Ramos (cell line): ENCODE results near the gene CCDC24.

ENCODE experiments used
- in situ Hi-C: fragments of 300-500 bp; cut with MboI; formaldehyde crosslinking; loops from one replicate; pipeline ENCODE4 v1.14.3; 2022; ENCODE audit warnings: low sequenced_read_pairs; ENCODE audit not compliant: unreplicated experiment

The CCDC24 gene

DNA sequence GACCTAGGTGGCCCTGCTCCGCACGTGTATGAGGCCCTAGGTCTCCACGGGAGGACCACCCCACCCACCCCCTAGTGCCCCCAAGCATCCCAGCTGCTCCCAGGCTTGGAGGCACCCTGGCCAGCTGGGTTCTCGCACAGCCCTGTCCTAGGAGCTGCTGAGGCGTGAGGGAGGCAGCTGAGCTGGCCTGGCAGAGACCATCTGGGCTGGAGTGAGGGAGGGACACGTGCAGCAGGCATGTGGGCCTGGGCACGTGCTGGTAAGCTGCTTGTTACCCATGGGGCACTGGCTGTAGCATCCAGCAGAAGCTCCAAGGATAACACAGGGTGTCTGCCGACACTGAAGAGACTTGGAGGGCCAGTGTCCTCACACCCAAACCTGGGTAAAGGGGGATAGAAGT, 29.8 kb downstream of the CCDC24 start:
- in situ Hi-C loops: no loop called here

DNA sequence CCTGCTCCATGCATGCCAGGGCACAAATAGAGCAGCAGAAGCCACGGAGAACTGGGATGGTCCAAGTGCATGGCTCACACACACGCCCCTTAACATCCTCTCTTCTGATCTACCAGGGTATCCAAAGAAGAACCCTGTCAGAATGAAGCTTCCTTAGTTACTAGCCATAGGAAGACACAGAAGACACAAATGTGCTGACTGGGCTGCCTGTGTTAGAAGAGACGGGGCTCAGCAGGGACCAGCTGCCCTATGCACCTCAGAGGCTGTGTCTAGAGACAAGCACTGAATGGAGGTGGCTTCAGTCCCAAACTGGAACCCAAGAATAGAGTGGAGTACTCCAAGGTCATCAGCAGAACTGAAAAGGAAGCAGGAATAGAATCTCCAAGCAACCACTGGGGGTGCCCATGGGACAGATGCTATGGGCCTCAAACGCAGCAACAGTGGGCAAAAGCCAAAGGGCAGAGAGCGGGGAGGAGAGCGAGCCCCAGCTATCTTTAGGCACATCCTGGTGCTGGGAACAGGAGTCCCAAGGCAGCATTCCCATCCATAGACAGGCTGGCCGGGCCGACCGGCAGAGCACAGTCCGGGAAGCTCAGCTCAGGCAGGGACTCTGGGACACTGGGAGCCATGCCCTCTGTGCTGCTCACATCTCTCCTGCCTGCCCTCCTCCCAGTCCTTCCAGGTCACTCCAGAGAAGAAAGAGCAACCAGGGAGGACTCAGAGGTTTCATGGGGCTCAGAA, 30.4 kb downstream of the CCDC24 start:
- in situ Hi-C loops: no loop called here

DNA sequence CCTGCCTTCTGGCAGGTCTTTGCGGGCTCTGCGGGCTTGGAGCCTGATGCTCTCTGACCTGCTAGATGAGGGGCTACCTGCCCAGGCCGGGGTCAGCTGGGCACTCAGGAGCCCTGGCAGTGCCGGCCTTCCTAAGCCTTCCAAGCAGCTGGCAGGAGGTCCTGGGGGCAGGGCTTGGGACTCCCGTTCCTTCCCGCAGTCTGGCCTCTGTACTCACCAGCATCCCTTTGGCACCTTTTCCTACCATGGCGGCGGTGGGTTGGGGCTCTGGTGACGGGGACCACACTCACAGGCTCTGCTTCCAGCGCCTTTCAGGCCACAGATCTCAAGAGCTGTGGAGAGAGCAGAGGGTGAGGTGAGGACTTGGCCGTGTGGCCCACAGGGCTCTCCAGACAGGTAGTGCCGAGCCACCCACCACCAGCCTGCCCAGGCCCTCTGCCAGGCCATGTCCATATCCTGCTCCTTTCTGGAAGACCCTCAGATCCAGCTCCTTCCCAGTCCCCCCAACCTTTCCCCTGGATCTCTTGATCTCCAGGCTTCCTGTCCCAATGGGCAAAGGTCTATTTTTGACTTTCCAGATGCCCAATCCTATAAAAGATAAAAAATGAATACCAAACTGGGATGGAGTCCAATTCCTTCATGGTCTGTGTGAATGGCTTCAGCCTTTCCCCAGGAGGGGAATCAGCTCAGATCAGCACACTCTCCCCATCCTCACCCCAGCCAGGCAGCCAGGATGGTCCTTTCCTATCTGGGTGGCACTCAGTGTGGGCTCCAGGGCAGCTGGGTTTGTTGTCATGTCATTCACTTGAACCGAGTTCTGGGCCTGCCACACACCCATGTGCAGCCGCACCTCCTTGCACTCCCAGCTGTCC, 32.9 kb downstream of the CCDC24 start:
- in situ Hi-C loops: no loop called here

DNA sequence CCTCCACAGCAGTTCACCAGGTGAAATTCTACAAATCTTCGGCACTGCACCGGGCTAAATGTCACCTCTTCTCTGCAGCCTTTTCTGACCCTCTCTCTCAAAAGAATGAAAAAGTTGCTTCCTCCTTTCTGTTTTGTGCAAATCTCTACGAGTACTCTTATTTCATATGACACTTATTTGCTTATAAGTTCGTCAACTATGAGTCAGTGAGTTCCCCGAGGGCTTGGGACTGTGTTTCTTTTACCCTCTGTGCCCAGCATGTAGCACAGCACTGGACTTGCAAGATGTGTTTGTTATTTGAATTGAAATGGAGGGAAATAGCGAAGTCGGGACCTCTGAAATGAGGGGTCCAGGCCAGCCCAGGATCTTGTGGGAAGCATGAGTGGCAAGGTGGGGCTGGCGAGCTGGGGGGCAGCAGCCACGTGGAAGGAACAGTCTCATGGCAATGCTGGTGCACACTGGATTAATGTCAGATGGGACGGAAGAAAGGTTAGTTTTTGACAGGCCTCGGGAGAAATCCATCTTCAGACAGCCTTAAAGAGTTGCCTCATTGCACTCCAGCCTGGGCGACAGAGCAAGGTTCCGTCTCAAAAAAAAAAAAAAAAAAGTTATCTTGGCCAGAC, 33.6 kb downstream of the CCDC24 start:
- in situ Hi-C loops: no loop called here

DNA sequence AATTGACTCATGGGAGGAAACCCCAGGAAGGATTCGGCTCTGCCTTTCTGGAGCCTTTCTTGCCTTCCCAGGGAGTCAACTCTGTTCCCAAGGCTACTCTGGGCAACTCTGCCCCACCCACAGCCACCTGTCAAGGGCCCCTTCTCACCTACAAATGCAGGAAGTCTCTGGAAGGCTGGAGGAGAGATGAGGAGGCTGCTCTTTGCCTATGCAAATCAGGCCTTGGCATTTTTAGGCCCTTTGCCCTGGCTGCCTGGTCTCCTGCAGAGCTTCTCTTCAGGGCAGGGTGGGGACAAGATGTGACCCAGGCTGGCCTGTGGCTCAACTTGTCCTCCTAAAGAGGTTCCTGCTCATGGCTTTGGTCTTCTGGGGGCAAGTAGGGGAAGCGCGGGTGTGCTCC, 34.4 kb downstream of the CCDC24 start:
- in situ Hi-C loops: no loop called here

DNA sequence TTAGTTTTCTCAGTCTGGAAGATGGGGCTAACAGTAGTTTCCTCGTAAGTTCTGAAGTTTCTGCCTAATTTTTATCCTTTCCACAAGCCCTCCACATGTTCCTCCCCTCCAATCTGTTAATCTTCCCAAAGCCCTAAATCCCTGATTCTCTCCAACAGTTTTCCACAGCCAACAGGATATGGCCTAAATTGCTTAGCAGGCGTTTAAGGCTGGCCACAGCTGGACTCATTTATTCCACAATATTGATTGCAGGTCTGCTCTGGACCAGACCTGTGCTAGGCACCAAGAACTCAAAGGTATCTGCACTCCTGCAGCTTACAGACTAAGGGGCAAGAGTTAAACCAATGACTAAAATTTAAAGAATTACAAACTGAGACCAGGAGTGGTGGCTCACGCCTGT, 35.9 kb downstream of the CCDC24 start:
- in situ Hi-C loops: no loop called here

DNA sequence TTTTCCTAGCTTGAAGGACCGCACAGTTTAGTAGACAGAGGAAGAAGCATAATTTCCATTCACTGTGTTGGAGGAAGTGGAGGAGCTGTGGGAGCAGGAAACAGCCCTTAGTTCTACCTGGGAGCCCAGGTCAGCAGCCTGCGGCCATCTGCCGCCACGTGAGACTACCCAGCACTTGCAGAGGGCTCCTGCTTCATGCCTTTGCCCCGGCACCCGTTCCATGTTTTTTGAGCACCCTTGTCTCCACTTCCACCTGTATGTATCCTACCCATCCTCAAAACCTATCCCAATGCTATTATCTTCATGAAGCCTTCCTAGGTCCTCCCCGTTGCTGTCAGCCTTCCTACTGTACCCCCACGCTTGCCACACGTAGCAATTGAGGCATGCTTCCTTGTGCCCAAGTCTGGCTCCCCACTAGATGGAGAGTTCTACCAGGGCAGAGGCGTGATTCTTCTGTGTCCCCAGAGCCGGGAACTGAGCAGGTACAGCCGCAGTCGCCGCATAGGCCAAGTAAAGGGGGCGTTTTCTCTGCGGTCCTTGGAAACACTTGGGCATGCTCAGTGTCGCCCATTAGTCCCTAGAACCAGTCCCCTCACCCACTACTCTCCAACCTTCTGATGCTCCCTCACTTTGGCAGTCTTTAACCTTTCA, 38.0 kb downstream of the CCDC24 start:
- in situ Hi-C loops: no loop called here

DNA sequence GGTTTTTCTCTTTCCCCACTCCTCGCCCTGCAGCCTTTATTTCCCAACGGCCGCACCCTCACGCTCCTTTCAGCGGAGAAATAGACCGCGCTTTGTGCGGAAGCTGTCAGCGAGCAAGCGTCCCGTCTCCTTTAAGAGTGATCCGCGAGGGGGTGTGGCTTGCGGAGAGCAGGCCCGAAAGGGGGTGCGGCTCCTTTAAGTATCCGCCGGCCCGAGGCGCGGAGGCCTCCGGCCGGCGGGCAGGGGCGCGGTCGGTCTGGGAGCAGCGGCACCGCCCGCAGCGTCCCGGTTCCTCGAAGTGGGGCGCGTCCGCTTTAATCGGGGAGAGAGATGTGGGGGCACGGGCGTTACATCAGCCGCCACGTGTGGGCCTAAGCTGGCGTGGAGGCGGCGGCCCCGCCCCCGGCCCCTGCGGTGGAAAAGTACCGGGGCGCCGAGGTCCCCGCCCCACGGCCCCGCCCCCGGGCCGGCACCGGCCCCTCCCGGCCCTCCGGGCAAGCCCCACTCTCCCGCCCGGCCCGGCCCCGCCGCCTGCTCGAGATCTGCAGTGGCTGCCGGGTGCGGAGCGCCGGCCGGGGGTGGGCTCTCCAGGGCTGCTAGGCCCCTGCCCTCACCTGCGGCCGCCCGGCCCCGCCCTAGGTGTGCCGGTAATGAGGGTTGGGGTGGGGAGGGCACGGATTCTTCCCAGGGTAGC, 38.7 kb downstream of the CCDC24 start:
- in situ Hi-C loops: no loop called here

DNA sequence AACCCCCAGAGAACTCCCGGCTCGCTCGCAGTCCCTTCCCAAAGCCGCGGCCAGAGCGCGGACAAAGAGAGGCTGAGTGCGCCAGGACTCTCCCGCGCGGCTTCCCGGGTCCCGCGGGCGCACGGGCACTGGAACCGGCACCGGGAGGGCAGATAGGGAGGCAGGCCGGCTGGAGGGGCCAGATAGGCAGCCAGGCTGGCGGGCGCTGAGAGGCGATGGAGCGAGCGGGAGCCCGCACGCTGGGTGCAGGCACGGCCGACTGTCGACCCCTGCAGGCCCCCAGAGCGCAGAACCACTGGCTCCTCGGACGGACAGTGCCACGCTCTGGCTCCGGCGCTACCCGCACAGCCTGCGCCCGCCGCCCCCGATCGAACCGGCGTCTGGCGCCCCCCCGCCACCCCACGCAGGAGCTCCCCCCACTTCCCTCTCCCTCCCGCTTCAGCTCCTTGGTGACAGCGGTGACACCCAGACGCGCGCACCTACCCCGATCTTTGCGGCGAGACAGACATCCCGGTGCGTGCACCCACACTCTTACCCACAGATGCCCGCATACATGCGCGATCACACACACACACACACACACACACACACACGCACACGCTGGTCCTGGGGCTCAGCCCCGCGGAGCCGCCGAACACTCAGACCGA, 39.3 kb downstream of the CCDC24 start:
- in situ Hi-C loops: no loop called here

DNA sequence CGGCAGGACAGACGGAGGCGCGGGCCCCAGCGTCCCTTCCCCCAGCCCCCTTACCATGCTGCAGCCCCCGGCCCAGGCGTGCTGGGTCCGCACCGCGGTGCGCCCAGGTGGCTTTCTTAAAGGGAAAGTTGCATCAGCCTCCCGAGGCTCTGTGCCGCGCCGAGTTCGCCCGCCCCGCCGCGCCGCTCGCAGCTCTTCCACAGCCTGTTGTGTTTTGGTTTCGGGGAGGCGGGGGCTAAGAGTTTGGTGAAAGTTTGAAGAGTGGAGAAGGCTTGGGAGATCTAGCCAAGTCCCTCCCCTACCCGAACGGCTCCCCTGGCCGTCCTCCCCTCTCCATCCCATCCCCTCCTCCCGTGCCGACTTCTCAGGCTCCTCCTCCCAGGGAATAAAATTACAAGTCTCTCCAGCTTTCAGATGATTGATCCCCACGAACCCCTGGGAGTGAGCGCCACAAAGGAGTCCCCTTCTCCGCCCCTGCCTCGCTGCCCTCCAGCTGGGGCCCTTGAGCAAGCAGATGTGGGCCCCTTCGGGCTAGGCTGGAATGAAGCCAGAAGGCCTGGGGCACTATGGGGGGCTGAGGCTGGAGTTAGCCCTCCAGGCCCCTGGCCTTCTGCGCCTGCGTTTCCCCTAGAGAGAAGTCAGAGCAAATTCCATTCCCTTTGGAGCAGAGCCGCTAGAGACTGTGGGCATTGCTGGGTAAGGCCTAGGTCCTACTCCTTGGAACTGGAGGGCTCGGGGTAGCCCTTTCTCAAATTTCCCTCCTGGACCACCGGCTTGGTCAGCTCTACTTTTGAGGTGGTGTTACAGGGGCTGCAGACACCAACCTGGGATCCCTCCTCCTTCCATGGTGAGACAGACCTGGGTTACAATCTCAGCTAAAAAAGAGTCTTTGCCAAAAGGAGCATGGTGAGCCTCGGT, 40.1 kb downstream of the CCDC24 start, which contains the start of gene SLC6A9:
Gene SLC6A9 (minus strand): TSS at position 211 of the 918 bp plus-strand sequence. CDS start 7,185 bp downstream, outside the sequence.
- in situ Hi-C loops: no loop called here

DNA sequence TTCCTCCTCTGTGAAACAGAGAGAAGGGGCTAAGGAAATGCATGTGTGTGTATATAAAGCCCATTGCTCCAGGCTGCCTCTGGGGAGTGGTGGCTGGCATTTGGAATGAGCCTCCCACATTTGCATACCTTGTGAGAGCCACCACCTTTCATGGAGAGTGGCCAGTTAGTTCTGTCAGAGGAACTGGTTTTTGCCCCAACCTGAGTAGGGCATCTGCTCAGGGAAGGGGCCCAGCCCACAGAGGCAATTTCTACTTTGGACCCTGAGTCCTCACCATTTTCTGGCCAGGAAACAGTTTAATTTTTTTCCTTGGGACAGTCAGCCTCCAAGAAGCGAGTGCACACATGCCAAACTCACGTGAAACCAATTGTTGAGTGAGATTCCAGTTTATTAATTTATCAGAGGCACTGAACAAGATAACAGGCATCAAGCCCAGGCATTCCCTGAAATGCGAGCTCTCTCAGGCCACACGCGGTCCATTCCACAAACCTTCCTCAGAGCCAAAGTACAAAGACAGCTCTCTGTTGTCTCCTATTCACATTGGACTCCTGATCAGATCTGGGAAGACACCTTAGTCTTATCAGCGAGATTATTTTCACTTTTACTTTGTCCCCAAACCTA, 40.9 kb downstream of the CCDC24 start:
- in situ Hi-C loops: no loop called here

DNA sequence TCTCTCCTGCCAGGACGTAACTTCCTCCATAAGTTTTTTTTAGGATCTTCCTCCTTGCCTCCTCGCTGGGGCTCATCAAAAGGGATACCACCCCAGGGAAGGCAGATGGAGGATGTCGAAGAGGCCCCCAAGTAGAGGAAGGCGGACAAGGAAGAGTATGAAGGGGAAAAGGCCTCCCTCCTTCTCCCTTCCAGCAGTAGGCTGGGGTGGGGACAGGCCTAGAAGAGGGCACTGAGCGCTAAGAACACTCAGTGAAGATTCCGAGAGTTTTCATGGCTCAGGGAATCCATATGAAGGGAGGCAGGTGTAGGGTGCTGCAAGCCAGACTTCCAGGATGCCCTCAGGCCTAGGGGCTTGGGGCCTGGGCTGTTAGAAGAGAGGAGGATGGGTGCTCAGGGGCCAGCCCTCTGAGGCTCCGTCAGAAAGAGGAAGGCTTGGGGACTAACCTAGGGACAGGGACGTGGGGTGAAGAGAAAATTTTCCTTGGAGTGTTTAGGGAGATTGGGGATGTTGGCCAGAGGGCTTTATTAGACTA, 41.7 kb downstream of the CCDC24 start:
- in situ Hi-C loops: no loop called here

DNA sequence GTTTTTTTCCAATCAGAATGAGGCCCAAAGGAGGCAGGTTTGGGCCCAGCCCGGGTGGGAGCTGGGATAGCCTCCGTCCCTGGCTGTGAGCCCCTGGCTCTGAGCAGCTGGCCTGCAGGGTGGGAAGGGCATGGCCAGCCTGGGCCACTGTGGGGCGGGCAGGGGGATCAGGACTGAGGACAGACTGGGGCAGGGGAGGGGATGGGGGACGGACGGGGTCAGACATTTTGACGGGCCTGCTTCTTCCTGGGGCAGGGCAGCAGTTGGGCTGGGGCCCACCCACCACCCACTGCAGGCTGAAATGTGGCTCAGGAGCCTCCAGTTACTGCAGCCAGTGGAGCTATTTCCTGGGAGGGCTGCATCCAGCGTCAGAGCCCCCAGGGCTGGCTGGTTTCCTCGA, 42.4 kb downstream of the CCDC24 start:
- in situ Hi-C loops: no loop called here

DNA sequence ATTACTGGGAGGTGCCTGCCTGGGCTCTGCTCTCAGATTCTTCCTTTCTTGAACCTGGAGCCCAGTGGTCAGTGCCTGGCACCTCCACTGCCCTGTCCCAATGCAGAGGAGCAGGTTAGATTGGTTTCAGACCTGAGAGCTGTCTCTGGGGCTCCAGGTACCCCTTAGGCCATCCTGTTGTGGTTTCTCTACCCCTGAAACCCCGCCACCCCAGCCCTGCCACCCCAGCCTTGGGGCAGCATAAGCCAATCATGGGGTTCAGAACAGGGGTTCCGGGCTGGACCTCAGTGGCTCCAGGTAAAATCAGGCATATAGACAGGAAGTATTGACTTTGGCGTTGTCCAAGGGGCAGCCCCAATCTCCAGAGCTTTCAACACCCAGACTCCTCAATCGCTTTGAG, 43.0 kb downstream of the CCDC24 start:
- in situ Hi-C loops: no loop called here

DNA sequence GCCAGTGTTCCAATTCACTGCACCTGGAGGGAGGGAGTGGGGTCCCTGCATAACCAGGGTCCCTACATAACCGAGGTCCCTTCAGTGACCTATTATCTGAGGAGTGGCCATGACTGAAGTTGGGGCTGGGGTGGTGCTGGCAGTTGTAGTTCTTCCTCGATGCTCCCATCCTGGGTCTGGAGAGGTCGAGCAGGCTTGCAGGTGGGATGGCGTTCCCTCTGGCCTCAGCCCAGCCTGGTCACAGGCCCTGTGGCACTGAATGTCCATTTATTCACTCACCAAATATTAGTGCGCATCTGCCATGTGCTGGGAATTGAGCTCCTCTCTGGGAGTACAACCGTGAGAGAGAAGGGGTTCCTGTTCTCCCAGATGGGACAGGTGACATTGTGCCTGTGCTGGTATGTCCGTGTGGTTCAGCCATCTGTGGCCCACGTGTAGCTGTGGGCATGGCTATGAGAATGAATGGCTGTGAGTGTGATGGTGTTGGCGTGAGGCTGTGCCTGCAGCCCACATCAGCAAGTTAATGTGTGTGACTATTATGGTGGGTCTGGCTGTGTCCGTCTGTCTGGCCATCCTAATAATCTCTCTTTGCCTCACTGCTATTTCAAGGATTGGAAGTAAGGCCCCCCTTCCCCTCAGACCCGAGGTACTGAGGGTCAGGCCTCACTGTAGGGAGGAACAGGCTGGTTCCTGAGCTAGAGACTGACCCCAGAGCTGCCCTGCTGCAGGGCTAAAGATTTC, 43.7 kb downstream of the CCDC24 start:
- in situ Hi-C loops: no loop called here

DNA sequence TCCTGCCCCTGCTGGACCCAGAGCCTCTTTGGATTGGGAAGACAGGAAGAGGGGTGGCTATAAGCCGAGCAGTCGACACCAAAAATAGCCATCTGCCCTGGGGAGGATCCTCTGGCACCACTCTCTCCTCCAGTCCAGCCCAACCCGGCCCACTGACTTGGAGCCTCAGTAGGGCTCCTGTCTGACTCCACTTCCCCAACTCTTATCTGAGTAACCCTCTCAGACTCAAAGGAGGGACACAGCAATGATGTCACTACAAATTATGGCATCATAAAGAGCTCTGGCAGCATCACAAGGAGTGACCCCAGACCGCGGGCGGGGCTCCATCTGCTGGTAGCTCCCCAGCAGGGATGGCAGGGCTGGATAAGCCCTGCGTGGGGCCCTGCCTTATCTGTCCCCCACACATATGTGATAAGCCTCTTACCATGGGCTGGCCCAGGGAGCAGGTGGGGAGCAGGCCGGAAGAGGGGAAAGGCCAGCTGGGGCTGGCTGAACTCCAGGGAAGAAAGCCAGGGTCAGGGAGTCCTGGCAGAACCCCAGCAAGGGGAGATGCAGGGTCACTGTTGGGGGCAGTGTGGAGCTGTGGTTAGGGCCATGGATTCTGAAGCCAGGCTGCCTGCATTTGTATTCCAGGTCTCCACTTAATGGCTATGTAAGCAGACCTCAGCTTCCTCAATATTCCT, 44.5 kb downstream of the CCDC24 start:
- in situ Hi-C loops: no loop called here
